HG03354 (cell line): Measurements from ENCODE around the gene FFAR3.
"Not testable (repeated sequence)": the region's sequence is repeated elsewhere in the genome, so short reads cannot be mapped to it uniquely, and the experiment has no call there.

Source experiments
- ATAC-seq: cut with Tn5 transposase; IDR thresholded peaks from one replicate; pipeline ENCODE4 v1.9.1; 2021; ENCODE audit warnings: mild to moderate bottlenecking; ENCODE audit not compliant: unreplicated experiment, poor library complexity, severe bottlenecking

The FFAR3 gene

GRCh38 chr19:35348911-35349611 is 9.2 kb upstream of the FFAR3 start:
- no peak for ATAC-seq

GRCh38 chr19:35349614-35350521 is 8.4 kb upstream of the FFAR3 start:
- no peak for ATAC-seq

GRCh38 chr19:35350591-35350990 is 7.7 kb upstream of the FFAR3 start:
- no peak for ATAC-seq

GRCh38 chr19:35351411-35352176 is 6.7 kb upstream of the FFAR3 start:
- no peak for ATAC-seq

DNA sequence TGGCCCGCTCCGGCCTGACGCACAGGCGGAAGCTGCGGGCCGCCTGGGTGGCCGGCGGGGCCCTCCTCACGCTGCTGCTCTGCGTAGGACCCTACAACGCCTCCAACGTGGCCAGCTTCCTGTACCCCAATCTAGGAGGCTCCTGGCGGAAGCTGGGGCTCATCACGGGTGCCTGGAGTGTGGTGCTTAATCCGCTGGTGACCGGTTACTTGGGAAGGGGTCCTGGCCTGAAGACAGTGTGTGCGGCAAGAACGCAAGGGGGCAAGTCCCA is 6.1 kb upstream of the FFAR3 start:
- ATAC-seq, result no peak

DNA sequence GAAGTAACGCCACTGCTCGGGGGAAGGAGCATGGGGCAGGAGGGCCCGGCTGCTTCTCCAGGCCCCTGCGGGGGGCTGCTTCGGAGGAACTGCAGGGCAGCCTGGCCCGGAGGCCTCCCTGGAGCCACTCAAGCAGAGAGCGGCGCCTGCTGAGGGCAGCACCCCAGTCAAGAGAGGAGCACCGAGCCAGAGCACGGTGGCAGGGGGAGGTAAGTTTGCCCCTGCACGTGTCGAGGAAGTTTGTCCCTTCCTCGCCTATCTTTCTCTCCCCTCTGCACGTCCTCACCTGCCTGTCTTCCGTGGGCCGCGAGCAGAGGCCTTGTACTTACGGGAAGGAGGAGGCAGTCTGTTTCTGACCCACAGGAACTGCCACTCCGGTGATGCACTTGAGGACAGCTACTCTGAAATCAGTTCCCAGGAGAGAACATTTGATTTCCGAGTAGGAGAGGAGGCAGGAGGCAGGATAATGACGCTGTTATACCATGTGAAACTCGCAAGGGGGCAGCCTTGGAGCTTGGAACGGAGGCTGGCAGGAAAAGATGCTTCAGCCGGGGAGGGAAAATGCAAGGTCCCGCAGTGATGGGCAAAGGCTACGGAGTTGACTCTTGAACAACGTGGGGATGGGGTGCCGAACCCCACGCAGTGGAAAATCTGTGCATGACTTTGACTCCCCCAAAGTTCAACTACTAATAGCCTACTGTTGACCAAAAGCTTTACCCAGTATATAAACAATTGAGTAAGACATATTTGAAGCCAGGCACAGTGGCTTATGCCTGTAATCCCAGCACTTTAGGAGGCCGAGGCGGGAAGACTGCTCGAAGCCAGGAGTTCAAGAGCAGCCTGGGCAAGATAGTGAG is 5.6 kb upstream of the FFAR3 start:
- ATAC-seq, result no peak

DNA sequence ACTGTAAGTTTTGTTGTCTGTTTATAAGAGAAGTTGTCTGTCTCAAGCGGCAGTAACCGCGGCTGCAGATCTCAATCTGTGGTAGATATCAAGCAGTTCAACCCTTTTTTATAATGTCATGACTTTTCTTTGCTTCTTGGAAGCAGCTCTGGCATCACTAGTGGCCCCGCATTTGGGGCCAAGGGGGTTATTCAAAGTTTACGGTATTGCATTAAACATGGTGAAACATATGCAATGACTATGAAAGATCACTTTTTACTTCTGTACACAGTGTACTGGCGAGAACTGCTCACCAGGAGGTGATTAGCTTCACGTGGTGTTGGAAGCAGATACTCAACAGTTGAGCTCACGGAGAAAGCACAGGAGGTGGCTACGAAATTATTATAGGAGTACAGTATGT is 4.6 kb upstream of the FFAR3 start:
- ATAC-seq, result no peak

DNA sequence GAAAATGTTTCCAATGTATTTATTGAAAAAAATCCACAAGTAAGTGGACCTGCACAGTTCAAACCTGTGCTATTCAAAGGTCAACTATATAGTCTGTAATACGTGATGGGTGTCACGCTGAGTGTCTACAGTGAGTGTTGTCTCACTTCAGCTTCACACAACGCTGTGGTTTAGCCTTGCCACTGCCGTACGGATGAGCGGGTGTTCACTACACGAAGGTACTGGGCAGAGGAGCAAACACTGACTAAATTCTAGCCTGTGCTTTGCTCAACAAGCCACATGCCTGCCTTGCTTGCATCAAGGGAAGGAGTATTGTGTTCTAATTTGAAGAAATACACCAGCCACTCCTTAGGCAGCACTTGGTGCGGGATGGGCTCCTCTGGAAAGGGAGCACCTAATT is 3.4 kb upstream of the FFAR3 start:
- ATAC-seq, result no peak

DNA sequence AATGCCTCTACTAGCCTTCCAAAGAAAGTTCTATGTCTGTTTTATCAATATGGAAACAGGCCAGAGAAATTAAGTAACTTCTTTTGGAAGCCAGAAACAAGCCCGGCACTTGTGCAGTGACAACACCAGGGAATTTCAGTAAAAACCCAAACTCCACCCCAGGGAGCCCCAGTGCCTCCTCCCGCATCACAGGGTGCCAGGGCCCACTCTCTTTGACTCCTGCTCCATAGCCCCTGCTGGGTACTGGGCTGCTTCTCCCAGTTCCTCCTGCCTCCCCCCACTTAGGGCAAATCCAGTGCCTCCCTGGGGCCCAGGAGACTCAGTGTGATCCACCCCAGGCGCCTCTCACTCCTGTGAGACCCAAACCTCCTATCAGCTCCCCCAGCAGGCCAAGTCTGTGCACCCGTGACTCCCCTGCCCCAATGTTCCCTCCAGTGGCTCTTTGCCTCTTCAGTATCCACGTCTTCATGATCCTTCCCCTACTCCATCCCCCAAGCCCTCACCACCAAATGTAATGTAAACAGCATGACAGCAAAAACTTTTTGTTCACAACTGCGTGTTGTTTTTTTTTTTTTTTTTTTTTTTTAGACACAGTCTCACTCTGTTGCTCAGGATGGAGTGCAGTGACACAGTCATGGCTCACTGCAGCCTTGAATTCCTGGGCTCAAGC is 2.3 kb upstream of the FFAR3 start:
- no peak for ATAC-seq

DNA sequence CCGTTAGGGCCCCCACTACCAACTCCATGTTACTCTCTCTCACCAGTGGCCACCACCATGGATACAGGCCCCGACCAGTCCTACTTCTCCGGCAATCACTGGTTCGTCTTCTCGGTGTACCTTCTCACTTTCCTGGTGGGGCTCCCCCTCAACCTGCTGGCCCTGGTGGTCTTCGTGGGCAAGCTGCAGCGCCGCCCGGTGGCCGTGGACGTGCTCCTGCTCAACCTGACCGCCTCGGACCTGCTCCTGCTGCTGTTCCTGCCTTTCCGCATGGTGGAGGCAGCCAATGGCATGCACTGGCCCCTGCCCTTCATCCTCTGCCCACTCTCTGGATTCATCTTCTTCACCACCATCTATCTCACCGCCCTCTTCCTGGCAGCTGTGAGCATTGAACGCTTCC is 574 bp downstream of the FFAR3 start:
- ATAC-seq, result not testable (repeated sequence)

GRCh38 chr19:35359395-35359794 is 1.1 kb downstream of the FFAR3 start:
- ATAC-seq, result not testable (repeated sequence)

DNA sequence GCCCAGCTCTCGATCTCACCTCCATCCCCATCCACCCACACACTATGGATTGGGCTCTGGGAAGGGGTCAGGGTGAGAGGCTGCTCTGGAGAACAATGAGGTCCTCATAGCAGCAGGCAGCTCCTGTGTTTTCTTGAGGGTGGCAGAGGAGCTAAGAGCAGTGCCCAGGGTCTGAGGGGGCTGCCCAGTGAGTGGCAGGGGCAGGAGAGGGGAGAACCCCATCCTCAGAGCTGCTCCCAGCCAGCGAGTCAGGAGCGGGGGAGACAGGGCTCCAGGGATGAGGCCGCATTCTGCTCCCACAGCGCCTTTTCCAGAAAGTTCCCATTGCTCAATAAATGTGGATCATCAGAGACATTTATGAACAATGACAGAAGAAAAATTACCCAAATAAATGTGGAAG is 1.8 kb downstream of the FFAR3 start:
- ATAC-seq, result not testable (repeated sequence)

DNA sequence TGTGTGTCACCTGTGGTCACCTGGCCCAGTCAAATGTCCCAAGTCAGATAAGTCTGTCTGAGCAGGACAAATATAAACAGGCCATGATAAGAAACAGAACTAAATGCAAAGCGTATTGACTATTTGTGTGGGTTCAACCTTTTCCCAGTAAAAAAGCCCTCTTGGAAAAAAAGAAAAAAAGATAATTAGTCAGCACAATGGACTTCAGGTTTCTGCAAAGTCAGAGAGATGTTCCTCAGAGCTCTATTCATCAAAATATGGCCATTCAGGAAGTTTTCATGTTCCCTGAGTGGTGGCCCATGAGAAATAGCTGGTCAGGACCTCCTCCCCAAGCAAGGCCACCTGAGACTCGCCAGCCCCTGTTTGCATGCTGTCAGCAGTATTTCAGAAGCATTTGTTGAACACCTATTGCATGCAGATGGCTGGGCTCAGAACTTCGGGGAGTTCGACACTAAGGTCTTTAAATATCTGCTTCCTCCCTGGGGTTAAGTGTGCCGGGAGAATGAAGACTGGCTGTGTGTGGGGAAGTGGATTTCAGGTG is 2.7 kb downstream of the FFAR3 start:
- no peak for ATAC-seq

DNA sequence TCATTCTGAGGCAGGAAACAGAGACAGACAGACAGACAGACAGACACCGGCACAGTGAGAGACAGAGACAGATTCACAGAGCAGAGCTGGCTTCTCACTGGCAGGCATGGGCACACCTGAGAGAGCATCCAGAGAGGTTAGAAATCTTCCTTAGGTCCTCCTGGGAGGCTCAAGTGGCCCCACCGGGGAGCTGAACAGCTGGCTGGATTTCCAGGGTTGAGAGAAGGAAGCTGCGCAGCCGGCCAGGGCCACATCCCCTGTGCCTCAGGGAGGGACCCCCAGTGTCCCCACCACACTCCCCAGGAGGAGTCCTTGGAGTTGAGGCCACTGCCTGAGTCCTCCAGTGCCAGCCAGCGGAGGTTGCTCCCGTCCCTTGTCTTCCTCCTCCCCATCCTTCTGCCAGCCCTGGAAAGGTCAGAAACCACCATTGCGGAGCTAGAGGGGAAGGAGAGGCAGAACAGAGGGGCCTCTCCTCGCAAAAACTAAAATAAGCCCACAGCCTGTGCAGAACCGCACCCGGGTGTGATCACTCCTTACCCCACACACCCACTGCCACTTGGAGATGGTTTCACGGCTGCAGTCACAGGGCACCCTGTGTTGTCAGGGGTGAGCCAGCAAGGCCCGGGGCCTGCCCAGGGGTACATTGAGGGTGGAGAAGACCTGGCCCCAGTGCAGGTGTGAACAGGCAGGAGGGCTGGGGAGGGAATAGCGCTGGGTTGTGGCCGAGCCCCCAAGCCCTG is 4.2 kb downstream of the FFAR3 start:
- ATAC-seq, result no peak

- ATAC-seq, result no peak
Observed at GRCh38 chr19:35363001-35363590, 4.8 kb downstream of the FFAR3 start.

GRCh38 chr19:35363711-35364425 is 5.6 kb downstream of the FFAR3 start:
- ATAC-seq, result no peak

GRCh38 chr19:35365303-35365702 is 7.0 kb downstream of the FFAR3 start:
- no peak for ATAC-seq
